HL-60 (cell line): Measurements from ENCODE around the gene CPVL.

ENCODE experiments used
- CTCF ChIP-seq: IDR thresholded peaks from one replicate; pipeline ENCODE4 v1.5.1; 2011; ENCODE audit warnings: low read length, control low read depth, inconsistent platforms; ENCODE audit not compliant: insufficient read depth
- POLR2AphosphoS5 ChIP-seq: IDR thresholded peaks from 2 replicates; pipeline ENCODE4 v1.6.1; 2012; ENCODE audit warnings: low read depth

- TF ChIP-seq CTCF (no peak), POLR2AphosphoS5 (no peak)
These were observed 26.8 kb downstream of the CPVL start for GRCh38 chr7:29119538-29119937.
